GM04503 (cell line): ENCODE measurements around the gene PDCL3.

Experiments used
- DNase-seq: peaks from one replicate; pipeline ENCODE4 v3.0.0-alpha.2; 2012; ENCODE audit warnings: low read depth

Gene PDCL3

DNA sequence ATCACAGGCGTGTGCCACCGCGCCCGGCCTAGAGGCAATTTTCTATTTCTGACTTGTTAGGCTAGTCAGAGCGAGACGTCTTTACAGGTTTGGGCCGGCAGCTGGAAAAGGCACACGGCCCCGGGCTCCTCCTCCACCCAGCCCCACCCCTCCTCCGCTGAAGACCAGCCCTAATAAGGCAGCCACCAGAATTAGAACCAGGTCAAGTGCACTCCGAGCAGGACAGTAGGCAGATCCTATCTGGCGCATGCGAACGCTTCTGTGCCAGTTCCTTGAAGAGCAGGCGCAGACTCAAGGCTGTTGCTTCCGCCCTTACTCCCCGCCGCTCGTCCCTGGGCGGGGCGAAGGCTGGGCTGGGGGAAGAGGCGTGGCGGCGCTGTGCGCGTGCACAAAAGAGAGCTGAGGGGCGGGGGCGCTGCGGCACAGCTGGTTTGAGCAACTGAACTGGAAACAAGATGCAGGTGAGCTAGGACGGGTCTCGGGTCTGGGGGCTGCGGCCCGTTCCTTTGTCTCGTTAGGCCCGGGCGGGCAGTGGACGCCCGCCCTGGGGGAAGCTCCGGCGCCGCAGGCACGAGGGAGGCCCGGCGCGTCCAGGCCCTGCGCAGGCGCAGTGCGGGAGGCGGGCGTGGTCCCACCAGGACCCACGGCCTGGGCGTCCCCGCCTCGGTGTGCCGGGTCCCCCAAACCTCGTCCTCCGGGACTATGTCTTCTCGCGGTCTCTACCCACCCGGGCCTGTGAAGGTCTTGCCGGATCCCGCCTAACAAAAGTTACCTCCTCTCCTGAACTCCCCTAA, at the start of gene PDCL3:
TSS of gene PDCL3 (plus strand) at position 381 of the 794 bp plus-strand sequence. CDS start at position 456, 75 bp downstream.
- DNase-seq = peak; percentile 97

DNA sequence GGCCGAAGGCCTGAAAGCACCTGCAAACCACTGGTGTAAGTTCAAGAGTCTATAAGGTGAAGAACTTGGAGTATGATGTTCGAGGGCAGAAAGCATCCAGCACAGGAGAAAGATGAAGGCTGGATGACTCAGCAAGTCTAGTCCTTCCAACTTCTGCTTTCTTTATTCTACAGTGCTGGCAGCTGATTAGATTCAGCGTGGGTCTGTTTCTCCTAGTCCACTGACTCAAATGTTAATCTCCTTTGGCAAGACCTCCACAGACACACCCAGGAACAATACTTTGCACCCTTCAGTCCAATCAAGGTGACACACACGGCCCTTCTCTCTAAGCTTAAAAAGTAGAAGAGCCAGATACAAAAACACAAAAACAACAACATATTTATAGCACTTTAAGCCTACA, 49.1 kb upstream of the PDCL3 start:
- DNase-seq = no peak

DNA sequence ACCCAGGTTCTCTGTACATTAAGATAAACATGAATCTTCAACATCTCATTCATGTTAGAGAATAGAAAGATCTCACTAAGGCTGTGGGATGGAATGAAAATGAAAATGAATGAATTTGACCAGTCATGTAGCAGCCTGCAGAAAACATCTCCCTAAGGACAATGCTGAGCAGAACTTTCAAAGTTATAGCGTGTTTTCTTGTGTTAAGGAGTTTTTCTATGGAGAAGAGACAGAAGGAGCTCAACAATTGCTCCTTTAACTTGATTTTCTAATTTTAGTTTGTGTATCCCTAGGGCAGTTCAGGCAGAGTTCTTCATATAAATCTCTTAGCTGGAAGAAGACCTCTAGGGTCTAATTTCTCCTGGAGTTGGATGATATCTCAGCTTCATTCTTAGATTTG, 45.2 kb upstream of the PDCL3 start:
- no peak for DNase-seq

DNA sequence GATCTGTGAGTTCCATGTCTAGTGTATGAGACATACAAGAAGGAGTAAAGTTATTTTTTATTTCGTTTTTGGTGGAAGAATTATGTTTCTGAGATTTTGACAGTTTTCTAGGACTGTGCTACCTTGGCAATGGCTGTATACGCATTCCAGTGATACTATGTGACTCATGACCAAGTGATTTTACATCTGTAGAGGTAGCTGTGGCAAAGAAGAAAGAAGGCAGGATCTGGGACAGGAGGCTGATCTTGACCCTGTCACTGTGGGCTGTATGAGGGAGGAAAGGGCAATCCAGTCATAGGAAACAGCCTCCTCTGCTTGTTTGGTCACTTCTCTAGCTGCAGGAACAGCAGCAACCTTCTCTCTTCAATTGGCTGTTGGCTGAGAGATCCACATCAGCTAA, 44.0 kb upstream of the PDCL3 start:
- no peak for DNase-seq

DNA sequence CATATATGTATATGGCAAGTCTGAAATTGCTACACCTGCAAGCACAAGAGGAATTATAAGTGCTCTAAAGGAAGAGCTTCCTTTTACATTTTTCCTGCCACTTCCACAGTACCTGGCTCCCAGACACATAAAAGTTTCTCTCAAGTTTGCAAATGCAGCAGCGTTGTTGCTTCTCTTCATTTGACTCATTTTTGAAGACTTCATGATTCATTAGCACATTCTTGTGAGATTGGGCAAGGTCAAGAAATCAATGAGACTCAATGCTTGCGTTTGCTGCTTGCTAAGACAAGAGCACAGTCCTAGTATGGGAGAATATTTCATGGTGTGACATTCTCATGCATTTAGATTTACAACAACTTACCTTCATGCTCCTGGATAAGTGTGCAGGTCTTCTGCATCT, 42.6 kb upstream of the PDCL3 start:
- no peak for DNase-seq

DNA sequence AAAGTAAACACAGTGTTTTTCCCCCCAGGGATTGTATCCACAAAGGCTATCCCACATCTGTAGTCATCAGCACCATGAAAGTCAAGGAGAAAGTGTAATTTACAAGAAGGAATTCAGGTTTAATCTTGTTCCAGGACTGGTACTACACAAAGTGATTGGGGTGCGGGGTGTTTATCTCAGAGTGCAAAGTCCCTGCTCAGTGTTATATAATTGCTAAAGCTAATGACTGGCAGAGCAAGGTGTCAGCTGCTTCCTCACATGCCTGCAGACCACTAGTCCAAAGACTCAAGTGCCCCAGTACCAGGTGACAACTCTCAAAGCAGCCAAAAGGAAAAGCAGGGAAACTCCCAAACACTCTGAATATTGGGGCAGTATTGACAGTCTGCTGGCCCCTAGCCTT, 40.4 kb upstream of the PDCL3 start:
- no peak for DNase-seq

DNA sequence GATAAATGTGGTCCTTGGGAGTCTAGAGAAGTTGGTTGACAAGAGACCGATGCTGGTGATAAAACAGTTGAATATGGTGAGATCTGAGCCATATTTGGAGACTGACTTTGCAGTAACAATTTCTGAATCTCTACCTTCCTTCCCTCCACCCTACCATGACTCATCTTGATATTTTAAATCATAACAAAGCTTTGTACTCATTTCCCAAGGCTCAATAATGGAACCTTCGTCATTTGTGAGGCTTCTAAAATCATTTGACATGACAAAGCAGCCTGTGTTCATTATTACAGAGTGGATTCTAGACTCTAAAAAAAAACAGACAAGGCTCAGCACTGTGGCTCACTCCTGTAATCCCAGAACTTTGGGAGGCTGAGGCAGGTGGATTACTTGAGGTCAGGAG, 38.5 kb upstream of the PDCL3 start:
- no peak for DNase-seq

DNA sequence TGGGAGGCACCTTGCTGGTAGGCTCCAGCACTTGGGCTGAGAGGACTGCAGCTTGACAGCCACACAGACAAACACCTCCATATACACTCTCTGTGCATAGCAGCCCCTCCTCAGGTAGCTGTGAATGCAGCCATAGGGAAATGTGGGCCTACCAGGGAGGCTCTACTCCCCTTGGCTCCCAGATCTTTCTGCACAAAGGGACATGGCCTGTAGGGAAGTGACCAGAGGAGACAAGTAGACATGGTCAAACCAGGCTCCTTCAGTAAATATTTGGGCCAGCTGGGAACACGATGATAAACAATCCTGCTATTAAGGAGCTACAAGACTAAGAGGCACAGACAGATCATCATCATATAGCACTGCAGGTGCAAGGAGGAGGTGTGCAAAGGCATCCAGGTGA, 35.9 kb upstream of the PDCL3 start:
- DNase-seq = no peak

DNA sequence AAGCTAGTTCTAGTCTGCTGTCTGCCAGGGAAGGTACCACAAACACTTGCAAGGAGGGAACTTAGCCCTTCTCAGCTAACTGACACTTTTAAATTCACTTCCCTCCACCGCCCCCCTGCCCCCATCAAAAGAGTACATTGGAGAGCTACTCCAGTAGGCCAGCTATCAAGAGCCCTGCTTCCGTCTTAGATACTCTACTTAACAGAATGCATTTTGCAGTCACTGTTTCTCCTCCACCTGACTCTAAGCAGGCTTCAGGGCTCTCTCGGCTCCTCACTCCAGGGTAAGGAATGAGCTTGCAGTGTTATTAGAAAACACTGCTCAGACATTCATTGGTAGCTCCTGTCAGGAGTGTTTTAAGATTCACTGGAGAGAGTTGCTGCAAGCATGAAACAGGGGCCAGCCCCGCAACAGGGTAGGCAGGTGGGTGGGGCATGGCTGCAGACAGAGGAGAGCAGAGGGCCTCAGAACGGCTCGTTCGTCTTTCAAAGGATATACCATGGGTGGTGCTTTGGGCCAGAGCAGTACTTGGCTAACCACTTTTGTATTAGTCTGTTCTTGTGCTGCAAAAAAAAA, 35.3 kb upstream of the PDCL3 start:
- DNase-seq = no peak

DNA sequence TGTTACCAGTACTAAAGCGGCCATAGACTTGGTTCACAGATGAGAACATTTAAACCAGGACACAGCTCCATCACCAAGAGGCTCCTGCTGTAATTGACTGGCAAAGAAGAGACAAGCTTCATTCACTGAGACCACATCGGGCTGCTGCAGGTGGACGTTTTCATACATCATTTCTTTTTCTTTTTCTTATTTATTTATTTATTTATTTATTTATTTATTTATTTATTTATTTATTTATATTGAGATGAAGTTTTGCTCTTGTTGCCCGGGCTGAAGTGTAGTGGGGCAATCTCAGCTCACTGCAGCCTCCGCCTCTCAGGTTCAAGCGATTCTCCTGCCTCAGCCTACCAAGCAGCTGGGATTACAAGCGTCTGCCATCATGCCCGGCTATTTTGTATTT, 33.6 kb upstream of the PDCL3 start:
- no peak for DNase-seq

DNA sequence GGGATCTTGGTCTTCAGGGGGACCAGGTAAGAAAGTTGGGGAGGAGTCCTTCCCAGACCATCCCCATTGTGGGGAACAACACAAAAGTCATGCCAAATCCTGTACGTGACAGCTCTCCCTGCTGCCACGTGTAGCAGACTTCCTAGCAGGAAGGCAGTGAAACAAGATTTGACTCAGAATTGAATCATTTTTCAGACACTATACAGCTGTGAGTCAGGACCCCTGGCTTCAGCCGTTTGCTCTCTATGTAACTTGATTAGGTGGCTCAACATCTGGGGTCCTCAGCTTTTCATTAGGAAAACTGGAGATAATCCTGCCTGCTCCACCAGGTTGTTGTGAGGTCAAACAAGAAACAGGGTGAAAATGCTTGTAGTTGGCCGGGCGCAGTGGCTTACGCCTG, 32.9 kb upstream of the PDCL3 start:
- DNase-seq = no peak

DNA sequence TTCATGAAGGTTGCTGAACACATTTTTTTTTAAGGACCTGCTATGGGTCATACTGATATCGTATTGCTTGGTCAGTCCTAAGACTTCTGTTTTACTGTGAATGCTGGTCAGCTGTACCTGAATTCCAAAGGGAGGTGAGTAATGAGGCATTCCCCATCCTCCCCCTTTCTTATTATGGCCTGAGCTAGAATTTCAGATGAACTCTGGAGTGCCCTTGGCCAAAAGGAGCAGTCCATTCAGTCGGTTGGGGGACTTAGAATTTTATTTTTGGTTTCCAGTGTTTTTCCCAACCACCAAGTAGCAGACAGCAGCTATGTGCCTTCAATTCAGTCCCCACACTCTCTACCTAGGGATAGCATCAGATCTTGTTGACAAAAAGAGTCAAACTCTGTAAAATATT, 26.9 kb upstream of the PDCL3 start:
- no peak for DNase-seq

DNA sequence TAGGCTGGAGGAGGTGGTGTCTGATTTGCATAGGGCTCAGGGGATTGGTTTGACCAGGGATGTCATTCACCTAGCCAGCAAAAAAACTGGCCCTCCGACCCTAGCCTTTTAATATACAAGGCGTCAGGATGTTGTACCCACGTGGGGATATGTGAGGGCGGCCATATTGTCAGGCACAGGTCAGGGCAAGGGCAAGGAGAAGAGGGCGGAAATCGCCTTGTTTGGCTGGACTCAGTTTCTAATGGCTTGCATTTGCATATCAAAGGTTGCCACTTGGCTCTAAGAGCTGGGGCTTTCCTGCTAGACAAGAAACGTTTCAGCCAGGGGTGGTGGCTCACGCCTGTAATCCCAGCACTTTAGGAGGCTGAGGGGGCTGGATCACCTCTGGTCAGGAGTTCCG, 24.9 kb upstream of the PDCL3 start:
- DNase-seq = no peak

DNA sequence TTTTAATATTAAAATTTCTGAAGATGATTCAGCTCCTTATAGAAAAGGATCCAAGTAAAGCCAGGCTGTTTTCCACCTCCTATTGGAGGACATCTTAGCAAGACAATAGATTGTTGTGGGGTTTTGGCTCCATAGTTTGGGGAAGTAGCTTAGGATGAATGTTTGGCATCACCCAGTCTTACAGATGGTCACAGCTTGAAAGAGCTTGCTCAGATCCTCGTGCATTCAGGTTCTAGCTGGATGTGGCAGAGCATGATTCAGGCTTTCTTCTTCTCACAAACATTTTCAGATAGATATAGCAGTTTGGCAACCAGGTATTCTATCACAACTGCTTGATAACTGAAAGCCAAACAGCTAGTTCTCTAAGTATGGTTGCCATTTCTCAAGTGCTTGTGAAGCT, 23.6 kb upstream of the PDCL3 start:
- no peak for DNase-seq

DNA sequence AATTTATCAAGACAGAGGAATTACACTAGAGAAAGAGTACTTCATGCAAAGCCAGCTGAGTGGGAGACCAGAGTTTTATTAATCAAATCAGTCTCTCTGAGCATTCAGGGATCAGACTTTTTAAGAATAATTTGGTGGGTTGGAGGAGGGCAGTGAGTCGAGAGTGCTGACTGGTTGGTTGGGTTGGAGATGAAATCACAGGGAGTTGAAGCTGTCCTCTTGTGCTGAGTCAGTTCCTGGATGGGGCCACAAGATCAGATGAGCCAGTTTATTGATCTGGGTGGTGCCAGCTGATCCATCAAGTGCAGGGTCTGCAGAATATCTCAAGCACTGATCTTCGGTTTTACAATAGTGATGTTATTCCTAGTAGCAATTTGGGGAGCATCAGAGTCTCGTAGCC, 21.4 kb upstream of the PDCL3 start:
- no peak for DNase-seq

DNA sequence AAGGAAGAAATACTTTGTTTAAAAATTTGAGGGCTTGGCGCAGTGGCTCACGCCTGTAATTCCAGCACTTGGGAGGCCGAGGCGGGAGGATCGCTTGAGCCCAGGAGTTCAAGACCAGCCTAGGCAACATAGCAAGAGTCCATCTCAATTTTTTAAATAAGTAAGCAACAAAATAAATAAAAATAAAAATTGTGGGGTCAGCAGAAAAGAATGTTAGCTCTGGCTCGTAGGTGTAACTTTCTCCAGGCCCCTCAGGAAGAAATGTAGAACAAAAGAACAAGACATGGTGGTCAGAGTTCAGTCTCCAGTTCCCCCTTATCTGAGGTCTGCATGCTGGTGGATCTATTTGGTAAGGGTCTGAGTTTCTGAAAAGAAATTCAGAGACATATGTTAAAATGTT, 20.4 kb upstream of the PDCL3 start:
- DNase-seq = no peak

DNA sequence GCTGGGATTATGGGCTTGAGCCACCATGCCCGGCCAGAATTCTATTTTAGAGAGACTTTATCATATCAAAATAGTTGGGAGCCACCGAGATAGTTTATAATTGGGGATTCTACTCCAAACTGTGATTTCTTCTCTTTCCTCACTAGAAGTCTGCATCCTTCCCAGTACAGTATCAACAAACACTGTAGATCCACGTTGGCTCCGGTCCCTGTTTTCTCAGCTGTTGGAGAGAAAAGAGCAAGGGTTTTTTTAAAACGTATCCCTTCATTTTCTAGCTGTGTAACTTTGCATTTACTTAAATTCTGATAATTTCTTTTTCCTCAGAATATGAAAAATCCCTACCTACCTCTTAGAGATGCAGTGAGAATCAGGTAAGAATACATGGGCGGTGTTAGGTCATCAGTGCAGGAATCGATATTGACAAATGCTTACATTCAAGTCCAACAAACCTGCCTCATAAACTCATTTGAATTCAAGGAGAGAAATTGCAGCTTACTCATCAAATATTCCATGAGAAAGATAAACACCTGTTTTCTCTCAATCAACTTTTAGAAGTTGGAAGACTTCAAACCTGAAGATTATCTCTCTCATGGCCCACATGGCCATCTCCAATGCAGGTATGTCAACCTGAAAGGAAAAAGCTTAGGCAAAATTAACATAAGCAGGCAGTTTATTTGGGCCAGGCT, 17.7 kb upstream of the PDCL3 start:
- no peak for DNase-seq

DNA sequence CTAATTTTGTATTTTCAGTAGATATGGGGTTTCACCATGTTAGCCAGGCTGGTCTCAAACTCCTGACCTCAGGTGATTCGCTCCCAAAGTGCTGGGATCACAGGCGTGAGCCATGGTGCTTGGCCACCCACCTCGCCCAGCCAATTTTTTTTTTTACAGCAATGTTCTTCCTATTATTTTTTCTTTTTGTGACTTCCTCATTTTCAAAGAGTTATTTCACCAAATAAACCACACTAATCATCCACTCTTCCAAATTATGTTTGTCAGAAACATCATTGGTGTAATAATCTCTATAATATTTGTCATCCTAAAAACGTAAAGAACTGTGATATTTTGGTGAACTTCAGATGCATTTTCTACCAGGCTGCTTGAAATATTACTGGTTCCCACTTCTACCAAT, 16.3 kb upstream of the PDCL3 start:
- DNase-seq = no peak

DNA sequence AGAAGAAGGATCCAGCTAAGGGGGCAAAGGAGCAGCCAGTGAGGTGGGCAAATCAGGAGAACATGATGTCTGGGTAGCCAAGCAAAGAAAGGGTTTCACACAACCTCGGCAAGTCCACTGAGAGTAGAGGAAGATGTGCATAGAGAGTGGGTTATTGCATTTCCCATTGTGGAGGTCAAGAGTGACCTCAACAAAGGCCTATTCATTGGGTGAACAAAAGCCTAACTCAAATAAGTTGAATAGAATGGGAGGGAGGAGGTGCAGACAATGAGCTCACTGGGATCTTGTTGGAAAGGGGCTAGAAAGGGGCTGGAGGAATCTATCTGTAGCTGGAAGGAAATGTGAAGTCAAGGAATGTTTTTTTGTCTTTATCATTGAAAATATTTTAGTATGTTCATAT, 14.0 kb upstream of the PDCL3 start:
- no peak for DNase-seq

DNA sequence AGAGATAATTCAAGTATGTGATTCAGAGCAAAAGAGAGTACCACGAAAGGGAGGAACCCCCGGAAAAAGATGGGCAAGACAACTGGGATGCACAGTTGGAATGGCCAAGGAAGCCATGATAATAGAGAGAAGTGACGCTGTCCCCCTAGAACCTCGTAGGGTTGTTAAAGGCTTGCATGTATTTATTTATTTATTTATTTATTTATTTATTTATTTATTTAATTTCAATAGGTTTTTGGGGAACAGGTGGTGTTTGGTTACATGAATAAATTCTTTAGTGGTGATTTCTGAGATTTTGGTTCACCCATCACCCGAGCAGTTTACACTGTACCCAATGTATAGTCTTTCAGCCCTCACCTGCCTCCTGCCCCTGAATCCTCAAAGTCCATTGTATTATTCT, 11.5 kb upstream of the PDCL3 start:
- DNase-seq = no peak

DNA sequence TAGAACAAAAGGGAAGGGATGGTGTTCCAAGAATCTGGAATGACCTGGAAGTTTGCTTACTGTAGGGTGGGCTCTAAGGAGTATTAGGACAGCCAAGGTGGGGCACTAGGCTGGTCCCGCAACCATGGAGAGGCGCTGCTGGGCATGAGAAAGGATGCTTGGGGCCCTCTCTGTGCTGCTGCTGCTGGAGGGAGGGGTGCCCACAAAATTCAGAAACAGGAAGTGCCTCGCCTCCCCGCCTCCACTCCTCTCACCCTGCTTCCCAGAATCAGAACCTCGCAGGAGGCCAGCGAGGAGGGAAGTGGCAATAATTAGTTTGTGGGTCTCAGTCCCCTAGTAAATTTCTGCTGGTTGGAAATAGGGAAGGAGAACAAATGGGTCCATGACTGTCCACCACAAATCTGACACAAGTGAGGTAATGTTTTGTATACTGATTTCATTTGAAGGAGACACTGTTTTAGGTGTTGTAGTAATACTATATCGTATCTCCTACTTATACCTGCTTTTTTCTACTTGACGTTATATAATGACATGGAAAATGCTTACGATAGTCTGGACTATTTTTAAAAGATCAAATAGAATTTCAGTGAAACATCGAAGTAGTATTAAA, 7.9 kb upstream of the PDCL3 start:
- no peak for DNase-seq

DNA sequence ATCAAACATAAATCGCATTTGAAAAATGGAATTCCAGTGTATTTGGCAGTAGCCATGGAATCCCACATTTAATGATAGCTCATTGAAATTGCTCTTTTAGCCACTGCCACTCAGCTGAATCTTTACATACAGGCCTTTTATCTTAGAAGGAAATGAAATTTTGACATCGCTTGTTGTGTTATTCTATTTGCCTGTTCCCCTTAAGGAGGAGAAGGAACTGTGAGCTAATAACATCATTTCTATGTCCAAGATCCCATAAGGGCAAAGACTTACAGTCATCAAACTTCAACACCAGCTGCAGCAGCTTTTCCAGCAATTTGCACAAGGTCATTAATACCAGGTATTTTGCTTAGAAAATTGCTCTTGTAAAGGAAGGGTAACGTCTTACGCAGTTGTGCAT, 6.0 kb upstream of the PDCL3 start:
- DNase-seq = no peak

DNA sequence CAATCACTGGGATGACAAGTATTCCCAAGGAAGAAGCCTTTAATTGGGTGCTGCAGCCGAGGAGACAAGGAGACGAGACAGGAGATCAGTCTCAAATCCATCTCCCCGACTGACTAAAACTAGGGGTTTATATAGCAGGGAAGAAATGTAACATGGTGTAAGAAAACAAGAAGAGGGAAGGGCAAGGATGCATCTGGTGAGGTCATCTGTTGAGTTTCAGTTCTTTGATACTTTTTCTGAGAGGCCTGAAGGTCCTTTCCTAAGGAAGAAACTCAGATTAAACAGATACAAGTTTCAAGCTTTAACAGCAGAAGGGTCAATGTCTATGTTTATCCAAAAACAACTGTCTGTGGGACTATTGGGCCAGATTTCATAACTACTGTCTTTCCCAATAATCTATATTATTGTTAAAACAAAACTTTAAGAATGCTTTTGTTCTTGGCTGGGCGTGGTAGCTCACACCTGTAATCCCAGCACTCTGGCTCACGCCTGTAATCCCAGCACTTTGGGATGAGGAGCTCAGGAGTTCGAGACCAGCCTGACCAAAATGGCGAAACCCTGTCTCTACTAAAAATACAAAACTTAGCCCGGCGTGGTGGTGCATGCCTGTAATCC, 2.5 kb upstream of the PDCL3 start:
- no peak for DNase-seq
